Measurements from ENCODE around the gene VGF. TPM values are rescaled to one million over a fixed set of nuclear protein-coding genes. Genes with fewer than 3 reads are reported as not detected.
"Not testable (repeated sequence)": the region's sequence is repeated elsewhere in the genome, so short reads cannot be mapped to it uniquely, and the experiment has no call there.

The VGF gene
- total RNA-seq, 1 donor from 2014 or later = 0.96 TPM

DNA sequence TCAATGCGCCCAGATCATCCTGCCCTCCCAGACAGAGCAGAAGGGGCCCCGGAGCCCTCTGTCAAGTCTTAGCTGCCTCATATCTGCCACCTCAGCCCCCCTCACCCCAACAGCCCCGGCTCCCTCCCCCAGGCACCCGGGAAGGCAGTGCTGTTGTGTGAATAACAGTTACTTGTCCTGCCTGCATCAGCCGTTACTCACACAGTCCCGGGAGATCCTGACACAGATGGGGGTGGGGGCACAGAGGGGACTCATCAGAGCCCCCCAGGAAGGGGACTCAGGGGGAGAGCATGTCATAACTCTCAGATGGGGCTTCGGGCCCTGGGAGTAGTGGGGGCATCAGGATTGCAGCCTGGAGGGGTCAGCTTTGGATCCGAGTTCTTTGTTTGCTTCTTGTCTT is 50.9 kb downstream of the VGF start:
- Mint-ChIP-seq H3K4me1 (ENCODE audit: low read depth) (no peaks in the 10 kb centered on the region), H3K4me3 (ENCODE audit: low read depth) (no peak overlapping the region), H3K27ac (no peak overlapping the region), H3K9me3 (ENCODE audit: low read depth) (no peaks in the 10 kb centered on the region), H3K27me3 (no peaks in the 10 kb centered on the region), H3K36me3 (ENCODE audit: insufficient read depth) (no peaks in the 10 kb centered on the region)
- TF ChIP-seq, protein P1, sequence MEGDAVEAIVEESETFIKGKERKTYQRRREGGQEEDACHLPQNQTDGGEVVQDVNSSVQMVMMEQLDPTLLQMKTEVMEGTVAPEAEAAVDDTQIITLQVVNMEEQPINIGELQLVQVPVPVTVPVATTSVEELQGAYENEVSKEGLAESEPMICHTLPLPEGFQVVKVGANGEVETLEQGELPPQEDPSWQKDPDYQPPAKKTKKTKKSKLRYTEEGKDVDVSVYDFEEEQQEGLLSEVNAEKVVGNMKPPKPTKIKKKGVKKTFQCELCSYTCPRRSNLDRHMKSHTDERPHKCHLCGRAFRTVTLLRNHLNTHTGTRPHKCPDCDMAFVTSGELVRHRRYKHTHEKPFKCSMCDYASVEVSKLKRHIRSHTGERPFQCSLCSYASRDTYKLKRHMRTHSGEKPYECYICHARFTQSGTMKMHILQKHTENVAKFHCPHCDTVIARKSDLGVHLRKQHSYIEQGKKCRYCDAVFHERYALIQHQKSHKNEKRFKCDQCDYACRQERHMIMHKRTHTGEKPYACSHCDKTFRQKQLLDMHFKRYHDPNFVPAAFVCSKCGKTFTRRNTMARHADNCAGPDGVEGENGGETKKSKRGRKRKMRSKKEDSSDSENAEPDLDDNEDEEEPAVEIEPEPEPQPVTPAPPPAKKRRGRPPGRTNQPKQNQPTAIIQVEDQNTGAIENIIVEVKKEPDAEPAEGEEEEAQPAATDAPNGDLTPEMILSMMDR (IDR thresholded peaks at IDR 0.05; ENCODE audit: unreplicated experiment) = no peak
- no peak for DNase-seq (ENCODE audit: low spot score, unreplicated experiment)

DNA sequence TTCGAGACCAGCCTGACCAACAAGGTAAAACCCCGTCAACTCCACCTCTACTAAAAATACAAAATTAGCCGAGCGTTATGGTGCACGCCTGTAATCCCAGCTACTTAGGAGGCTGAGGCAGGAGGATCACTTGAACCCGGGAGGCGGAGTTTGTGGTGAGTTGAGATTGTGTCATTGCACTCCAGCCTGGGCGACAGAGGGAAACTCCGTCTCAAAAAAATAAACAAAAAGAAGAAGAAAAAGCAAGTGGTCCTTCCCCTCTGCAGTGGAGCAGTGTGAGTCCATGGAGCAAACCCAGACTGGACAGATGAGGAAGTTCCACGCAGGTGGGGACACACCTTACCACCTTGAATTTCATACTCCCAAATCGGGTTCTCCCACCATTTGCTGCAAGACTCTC is 51.5 kb downstream of the VGF start:
- DNase-seq (ENCODE audit: low spot score, unreplicated experiment) = no peak
- Mint-ChIP-seq H3K4me3 (ENCODE audit: low read depth) (no peak overlapping the region), H3K36me3 (ENCODE audit: insufficient read depth) (no peaks in the 10 kb centered on the region), H3K27ac (no peak overlapping the region), H3K9me3 (ENCODE audit: low read depth) (no peaks in the 10 kb centered on the region), H3K27me3 (no peaks in the 10 kb centered on the region), H3K4me1 (ENCODE audit: low read depth) (no peaks in the 10 kb centered on the region)
- TF ChIP-seq, protein P1 (IDR thresholded peaks at IDR 0.05; ENCODE audit: unreplicated experiment) = no peak

DNA sequence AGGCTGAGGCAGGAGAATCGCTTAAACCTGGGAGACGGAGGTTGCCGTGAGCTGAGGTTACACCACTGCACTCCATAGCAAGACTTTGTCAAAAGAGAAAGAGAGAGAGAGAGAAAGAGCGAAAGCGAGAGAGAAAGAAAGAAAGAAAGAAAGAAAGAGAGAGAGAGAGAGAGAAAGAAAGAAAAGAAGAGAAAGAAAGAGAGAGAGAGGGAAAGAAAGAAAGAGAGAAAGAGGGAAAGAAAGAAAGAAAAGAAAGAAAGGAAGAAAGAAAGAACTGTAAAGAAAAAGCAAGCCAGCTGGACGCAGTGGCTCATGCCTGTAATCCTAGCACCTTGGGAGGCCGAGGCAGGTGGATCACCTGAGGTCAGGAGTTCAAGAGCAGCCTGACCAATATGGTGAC is 52.2 kb downstream of the VGF start:
- not testable (repeated sequence) for H3K4me3 Mint-ChIP-seq (ENCODE audit: low read depth); H3K36me3 Mint-ChIP-seq (ENCODE audit: insufficient read depth); H3K27ac Mint-ChIP-seq; DNase-seq (ENCODE audit: low spot score, unreplicated experiment); H3K27me3 Mint-ChIP-seq; H3K4me1 Mint-ChIP-seq (ENCODE audit: low read depth); H3K9me3 Mint-ChIP-seq (ENCODE audit: low read depth)

Small RNAs within 50 kb of the gene (microRNA-seq; reads per million reads assigned to microRNA genes)
- gene MIR4653 (ENCODE audit: borderline number of aligned reads, unreplicated experiment) = not detected

Other genes with a start within 250 kb of the VGF start
- 2.0 and 2.1 TPM in 2 replicates for gene MUC3A, start 216.0 kb downstream of the VGF start, total RNA-seq
- gene MUC12, start 196.0 kb downstream of the VGF start, total RNA-seq = 0.31 and 0.33 TPM in 2 replicates
- gene MUC17, start 145.5 kb downstream of the VGF start, total RNA-seq = not detected in 2 replicates
- 19.3 and 22.0 TPM in 2 replicates for gene TRIM56, start 80.1 kb downstream of the VGF start, total RNA-seq
- 0.11 and 0.14 TPM in 2 replicates for gene SERPINE1, start 38.5 kb downstream of the VGF start, total RNA-seq
- 61.3 and 66.5 TPM in 2 replicates for gene AP1S1, start 11.1 kb downstream of the VGF start, total RNA-seq
- not detected in 2 replicates for gene NAT16, start 14.7 kb upstream of the VGF start, total RNA-seq
- gene MOGAT3, start 35.5 kb upstream of the VGF start, total RNA-seq = not detected in 2 replicates
- 89.8 and 94.4 TPM in 2 replicates for gene PLOD3, start 52.0 kb upstream of the VGF start, total RNA-seq
- 60.2 and 62.2 TPM in 2 replicates for gene ZNHIT1, start 52.6 kb upstream of the VGF start, total RNA-seq
- gene CLDN15, start 72.2 kb upstream of the VGF start, total RNA-seq = 21.2 and 22.8 TPM in 2 replicates
- gene FIS1, start 79.5 kb upstream of the VGF start, total RNA-seq = 118 and 124 TPM in 2 replicates
- 60.3 and 60.6 TPM in 2 replicates for gene IFT22, start 156.2 kb upstream of the VGF start, total RNA-seq
- 44.5 and 46.2 TPM in 2 replicates for gene COL26A1, start 197.3 kb upstream of the VGF start, total RNA-seq

All from progenitor cell of endocrine pancreas (in vitro differentiated cells).